GM19328 (cell line): ENCODE data around the gene ITIH2.

ENCODE experiments used
- ATAC-seq: cut with Tn5 transposase; IDR thresholded peaks from one replicate; pipeline ENCODE4 v1.9.1; 2021; ENCODE audit warnings: mild to moderate bottlenecking, moderate library complexity; ENCODE audit not compliant: unreplicated experiment

ITIH2 gene

GRCh38 chr10:7792541-7792940, 89.4 kb downstream of the ITIH2 start:
- ATAC-seq, result no peak

GRCh38 chr10:7794251-7795026, 91.3 kb downstream of the ITIH2 start:
- ATAC-seq, result no peak

DNA sequence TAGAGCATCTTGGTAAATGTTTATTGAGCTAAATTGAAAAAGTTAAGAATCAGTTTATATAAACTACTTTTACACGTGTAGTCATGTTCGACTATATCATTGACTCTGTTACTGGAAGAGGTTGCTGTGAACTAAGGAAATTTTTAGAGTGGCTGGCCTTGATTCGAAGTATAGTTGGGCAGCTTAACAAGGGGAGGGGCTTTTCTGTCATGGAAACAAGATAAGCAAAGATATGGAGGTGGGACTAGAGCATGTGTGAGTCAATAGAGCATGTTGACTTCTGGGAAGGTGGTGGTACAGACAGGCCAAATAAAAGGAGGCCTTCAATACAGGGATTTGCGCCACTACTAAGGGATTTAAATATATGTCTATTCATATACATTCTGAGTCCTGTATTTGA, 92.5 kb downstream of the ITIH2 start:
- no peak for ATAC-seq

- no peak for ATAC-seq
Measured at GRCh38 chr10:7797582-7797981, 94.5 kb downstream of the ITIH2 start.
